IPS DF 4.7 (cell line): Measurements from ENCODE around the gene CCN2.
"Not testable (repeated sequence)": the region's sequence is repeated elsewhere in the genome, so short reads cannot be mapped to it uniquely, and the experiment has no call there.

Experiments used
- DNase-seq: peaks from one replicate; pipeline ENCODE4 v3.0.0-alpha.2; 2013; ENCODE audit warnings: low spot score; ENCODE audit errors: extremely low read depth

CCN2 gene

GRCh38 chr6:131946404-131946991 lies 4.7 kb downstream of the CCN2 start:
- DNase-seq = no peak

- no peak for DNase-seq
These were observed 5.2 kb downstream of the CCN2 start for GRCh38 chr6:131945971-131946370.

GRCh38 chr6:131937703-131938631 lies 13.2 kb downstream of the CCN2 start:
- no peak for DNase-seq

GRCh38 chr6:131937226-131937625 lies 13.9 kb downstream of the CCN2 start:
- DNase-seq = no peak

- no peak for DNase-seq
These were observed 15.0 kb downstream of the CCN2 start for GRCh38 chr6:131936156-131936555.

GRCh38 chr6:131931063-131931750 lies 20.0 kb downstream of the CCN2 start:
- DNase-seq = no peak

GRCh38 chr6:131929976-131930375 lies 21.2 kb downstream of the CCN2 start:
- DNase-seq = no peak

GRCh38 chr6:131929264-131929663 lies 21.9 kb downstream of the CCN2 start:
- no peak for DNase-seq

- no peak for DNase-seq
These were observed 26.2 kb downstream of the CCN2 start for GRCh38 chr6:131924881-131925474.

GRCh38 chr6:131923356-131923755 lies 27.8 kb downstream of the CCN2 start:
- no peak for DNase-seq

- DNase-seq = no peak
These were observed 30.5 kb downstream of the CCN2 start for GRCh38 chr6:131920656-131921055.

GRCh38 chr6:131918650-131919355 lies 32.4 kb downstream of the CCN2 start:
- no peak for DNase-seq

GRCh38 chr6:131917763-131918649 lies 33.2 kb downstream of the CCN2 start:
- DNase-seq = no peak

GRCh38 chr6:131917318-131917717 lies 33.9 kb downstream of the CCN2 start:
- DNase-seq = no peak

GRCh38 chr6:131916847-131917246 lies 34.3 kb downstream of the CCN2 start:
- no peak for DNase-seq

- not testable (repeated sequence) for DNase-seq
These were observed 34.9 kb downstream of the CCN2 start for GRCh38 chr6:131916091-131916796.

GRCh38 chr6:131914967-131915751 lies 36.0 kb downstream of the CCN2 start:
- DNase-seq = no peak

GRCh38 chr6:131914234-131914633 lies 36.9 kb downstream of the CCN2 start:
- DNase-seq = no peak

GRCh38 chr6:131911951-131912350 lies 39.2 kb downstream of the CCN2 start:
- no peak for DNase-seq
